HUES48 (cell line): ENCODE measurements around the gene CRYBB2.
"Not testable (repeated sequence)": the region's sequence is repeated elsewhere in the genome, so short reads cannot be mapped to it uniquely, and the experiment has no call there.

ENCODE experiments used
- H3K27ac ChIP-seq: one replicate; pipeline ENCODE4 v1.7.0; 2013; ENCODE audit warnings: low read depth, low read length, inconsistent platforms
- H3K27me3 ChIP-seq: 2 replicates; pipeline ENCODE4 v1.6.1; 2013; ENCODE audit warnings: mild to moderate bottlenecking, low read length; ENCODE audit not compliant: control insufficient read depth, insufficient read depth
- H3K36me3 ChIP-seq: 2 replicates; pipeline ENCODE4 v1.6.1; 2013; ENCODE audit warnings: low read length; ENCODE audit not compliant: control insufficient read depth, insufficient read depth
- H3K4me1 ChIP-seq: 2 replicates; pipeline ENCODE4 v1.6.1; 2013; ENCODE audit warnings: mild to moderate bottlenecking, low read length; ENCODE audit not compliant: control insufficient read depth, insufficient read depth
- H3K4me3 ChIP-seq: 2 replicates; pipeline ENCODE4 v1.5.1; 2013; ENCODE audit warnings: mild to moderate bottlenecking, low read depth, low read length
- H3K9ac ChIP-seq: 2 replicates; pipeline ENCODE4 v1.6.1; 2013; ENCODE audit warnings: mild to moderate bottlenecking, low read depth, low read length, moderate library complexity
- H3K9me3 ChIP-seq: 2 replicates; pipeline ENCODE4 v1.6.1; 2013; ENCODE audit warnings: low read length; ENCODE audit not compliant: control insufficient read depth, insufficient read depth

The CRYBB2 gene

GRCh38 chr22:25199731-25200520 is 19.5 kb upstream of the CRYBB2 start, which contains the start of gene CRYBB3:
TSS of gene CRYBB3 (plus strand) at chr22:25199858. CDS start at chr22:25201397, 1,539 bp downstream.
- H3K27ac ChIP-seq, result no peak within 1 kb of the TSS
- no peak within 1 kb of the TSS for H3K4me3 ChIP-seq
- no peaks in the 10 kb centered on the region for H3K36me3 ChIP-seq
- no peaks in the 10 kb centered on the region for H3K4me1 ChIP-seq
- H3K27me3 ChIP-seq, result no peaks in the 10 kb centered on the region
- no peaks in the 10 kb centered on the region for H3K9me3 ChIP-seq
- no peak within 1 kb of the TSS for H3K9ac ChIP-seq

GRCh38 chr22:25200967-25201366 is 18.5 kb upstream of the CRYBB2 start:
- no peaks in the 10 kb centered on the region for H3K4me1 ChIP-seq
- no peak overlapping the region for H3K9ac ChIP-seq
- no peaks in the 10 kb centered on the region for H3K9me3 ChIP-seq
- no peak overlapping the region for H3K4me3 ChIP-seq
- no peaks in the 10 kb centered on the region for H3K36me3 ChIP-seq
- H3K27ac ChIP-seq, result no peak overlapping the region
- H3K27me3 ChIP-seq, result no peaks in the 10 kb centered on the region

- no peaks in the 10 kb centered on the region for H3K4me1 ChIP-seq
- H3K4me3 ChIP-seq, result no peak overlapping the region
- H3K9me3 ChIP-seq, result no peaks in the 10 kb centered on the region
- H3K9ac ChIP-seq, result no peak overlapping the region
- no peaks in the 10 kb centered on the region for H3K36me3 ChIP-seq
- no peaks in the 10 kb centered on the region for H3K27me3 ChIP-seq
- no peak overlapping the region for H3K27ac ChIP-seq
These were observed 17.7 kb upstream of the CRYBB2 start for GRCh38 chr22:25201557-25202273.

- Histone ChIP-seq H3K4me3 (no peak overlapping the region), H3K27ac (no peak overlapping the region), H3K4me1 (no peaks in the 10 kb centered on the region), H3K9me3 (no peaks in the 10 kb centered on the region), H3K27me3 (no peaks in the 10 kb centered on the region), H3K36me3 (no peaks in the 10 kb centered on the region), H3K9ac (no peak overlapping the region)
These were observed 17.0 kb upstream of the CRYBB2 start for GRCh38 chr22:25202290-25202921.

GRCh38 chr22:25203082-25203481 is 16.4 kb upstream of the CRYBB2 start:
- Histone ChIP-seq H3K36me3 (no peaks in the 10 kb centered on the region), H3K9me3 (no peaks in the 10 kb centered on the region), H3K4me3 (no peak overlapping the region), H3K27ac (no peak overlapping the region), H3K4me1 (no peaks in the 10 kb centered on the region), H3K27me3 (no peaks in the 10 kb centered on the region), H3K9ac (no peak overlapping the region)

GRCh38 chr22:25204547-25204946 is 14.9 kb upstream of the CRYBB2 start:
- H3K9me3 ChIP-seq, H3K9ac ChIP-seq, H3K4me1 ChIP-seq, H3K27ac ChIP-seq, H3K27me3 ChIP-seq, H3K4me3 ChIP-seq, H3K36me3 ChIP-seq: not testable (repeated sequence)

- Histone ChIP-seq H3K27me3 (no peaks in the 10 kb centered on the region), H3K9me3 (no peaks in the 10 kb centered on the region), H3K36me3 (no peaks in the 10 kb centered on the region), H3K4me3 (no peak overlapping the region), H3K9ac (no peak overlapping the region), H3K27ac (no peak overlapping the region), H3K4me1 (no peaks in the 10 kb centered on the region)
These were observed 13.6 kb upstream of the CRYBB2 start for GRCh38 chr22:25205847-25206246.

GRCh38 chr22:25206998-25207397 is 12.4 kb upstream of the CRYBB2 start:
- H3K9me3 ChIP-seq, result no peaks in the 10 kb centered on the region
- H3K4me1 ChIP-seq, result no peaks in the 10 kb centered on the region
- no peak overlapping the region for H3K9ac ChIP-seq
- H3K27me3 ChIP-seq, result no peaks in the 10 kb centered on the region
- no peaks in the 10 kb centered on the region for H3K36me3 ChIP-seq
- H3K4me3 ChIP-seq, result no peak overlapping the region
- H3K27ac ChIP-seq, result no peak overlapping the region

- Histone ChIP-seq H3K27me3 (no peaks in the 10 kb centered on the region), H3K9me3 (no peaks in the 10 kb centered on the region), H3K4me3 (no peak overlapping the region), H3K4me1 (no peaks in the 10 kb centered on the region), H3K9ac (no peak overlapping the region), H3K27ac (no peak overlapping the region), H3K36me3 (no peaks in the 10 kb centered on the region)
These were observed 11.8 kb upstream of the CRYBB2 start for GRCh38 chr22:25207553-25208157.

- no peaks in the 10 kb centered on the region for H3K36me3 ChIP-seq
- H3K4me1 ChIP-seq, result no peaks in the 10 kb centered on the region
These were observed 11.1 kb upstream of the CRYBB2 start for GRCh38 chr22:25208328-25208727.

More at GRCh38 chr22:25208328-25208727, 11.1 kb upstream of the CRYBB2 start:
- no peak overlapping the region for H3K27ac ChIP-seq
- H3K9ac ChIP-seq, result no peak overlapping the region
- no peak overlapping the region for H3K4me3 ChIP-seq
- no peaks in the 10 kb centered on the region for H3K9me3 ChIP-seq
- no peaks in the 10 kb centered on the region for H3K27me3 ChIP-seq
